ENCODE measurements around the gene TDRD1.
A peak's percentile ranks its signal among the peaks of the same experiment; 100 is the strongest.
"Not testable (repeated sequence)": the region's sequence is repeated elsewhere in the genome, so short reads cannot be mapped to it uniquely, and the experiment has no call there.

Gene TDRD1, protein sequence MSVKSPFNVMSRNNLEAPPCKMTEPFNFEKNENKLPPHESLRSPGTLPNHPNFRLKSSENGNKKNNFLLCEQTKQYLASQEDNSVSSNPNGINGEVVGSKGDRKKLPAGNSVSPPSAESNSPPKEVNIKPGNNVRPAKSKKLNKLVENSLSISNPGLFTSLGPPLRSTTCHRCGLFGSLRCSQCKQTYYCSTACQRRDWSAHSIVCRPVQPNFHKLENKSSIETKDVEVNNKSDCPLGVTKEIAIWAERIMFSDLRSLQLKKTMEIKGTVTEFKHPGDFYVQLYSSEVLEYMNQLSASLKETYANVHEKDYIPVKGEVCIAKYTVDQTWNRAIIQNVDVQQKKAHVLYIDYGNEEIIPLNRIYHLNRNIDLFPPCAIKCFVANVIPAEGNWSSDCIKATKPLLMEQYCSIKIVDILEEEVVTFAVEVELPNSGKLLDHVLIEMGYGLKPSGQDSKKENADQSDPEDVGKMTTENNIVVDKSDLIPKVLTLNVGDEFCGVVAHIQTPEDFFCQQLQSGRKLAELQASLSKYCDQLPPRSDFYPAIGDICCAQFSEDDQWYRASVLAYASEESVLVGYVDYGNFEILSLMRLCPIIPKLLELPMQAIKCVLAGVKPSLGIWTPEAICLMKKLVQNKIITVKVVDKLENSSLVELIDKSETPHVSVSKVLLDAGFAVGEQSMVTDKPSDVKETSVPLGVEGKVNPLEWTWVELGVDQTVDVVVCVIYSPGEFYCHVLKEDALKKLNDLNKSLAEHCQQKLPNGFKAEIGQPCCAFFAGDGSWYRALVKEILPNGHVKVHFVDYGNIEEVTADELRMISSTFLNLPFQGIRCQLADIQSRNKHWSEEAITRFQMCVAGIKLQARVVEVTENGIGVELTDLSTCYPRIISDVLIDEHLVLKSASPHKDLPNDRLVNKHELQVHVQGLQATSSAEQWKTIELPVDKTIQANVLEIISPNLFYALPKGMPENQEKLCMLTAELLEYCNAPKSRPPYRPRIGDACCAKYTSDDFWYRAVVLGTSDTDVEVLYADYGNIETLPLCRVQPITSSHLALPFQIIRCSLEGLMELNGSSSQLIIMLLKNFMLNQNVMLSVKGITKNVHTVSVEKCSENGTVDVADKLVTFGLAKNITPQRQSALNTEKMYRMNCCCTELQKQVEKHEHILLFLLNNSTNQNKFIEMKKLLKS

DNA sequence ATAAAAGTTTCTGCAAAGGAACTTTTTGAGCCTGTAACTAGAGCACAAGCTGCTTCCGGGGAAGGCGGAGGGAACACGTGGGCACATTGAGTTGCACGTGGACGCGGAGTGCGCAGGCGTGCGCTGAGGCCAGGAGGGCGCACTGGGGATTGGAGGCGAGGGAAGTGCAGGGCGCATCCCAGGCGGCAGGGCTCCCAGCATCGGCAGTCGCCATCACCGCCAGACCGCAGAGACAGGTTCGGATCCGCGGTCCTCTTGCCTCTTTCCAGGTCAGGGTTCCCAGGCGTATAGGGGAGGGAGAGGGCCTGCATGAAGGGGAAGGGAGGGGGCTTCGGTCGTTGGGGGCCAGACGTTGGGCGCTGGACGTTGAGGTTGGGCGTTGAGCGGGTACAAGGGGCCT lies at the start of gene TDRD1:
Gene TDRD1 (plus strand): TSS at position 206 of the 400 bp plus-strand sequence. CDS start 8,479 bp downstream, outside the sequence.
- no peak for DNase-seq

DNA sequence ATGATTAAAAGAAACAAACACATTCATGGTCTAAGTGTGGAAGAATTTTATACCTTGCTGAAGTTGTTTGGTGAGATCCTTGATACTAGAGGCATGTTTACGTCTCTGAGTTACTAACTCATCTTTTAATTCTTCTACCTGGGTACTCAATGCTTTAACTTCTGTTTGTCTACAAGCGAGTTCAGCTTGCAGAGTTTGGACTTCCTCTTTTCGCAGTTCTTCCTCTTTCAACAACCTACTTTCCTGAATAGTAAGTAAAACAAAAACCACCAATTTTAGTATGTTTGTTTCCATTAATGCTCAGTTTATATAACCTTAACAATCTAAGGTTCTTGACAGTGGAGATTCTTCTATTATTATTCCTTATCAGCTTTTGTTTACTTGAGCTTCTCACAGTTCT lies 48.1 kb upstream of the TDRD1 start:
- DNase-seq: no peak

DNA sequence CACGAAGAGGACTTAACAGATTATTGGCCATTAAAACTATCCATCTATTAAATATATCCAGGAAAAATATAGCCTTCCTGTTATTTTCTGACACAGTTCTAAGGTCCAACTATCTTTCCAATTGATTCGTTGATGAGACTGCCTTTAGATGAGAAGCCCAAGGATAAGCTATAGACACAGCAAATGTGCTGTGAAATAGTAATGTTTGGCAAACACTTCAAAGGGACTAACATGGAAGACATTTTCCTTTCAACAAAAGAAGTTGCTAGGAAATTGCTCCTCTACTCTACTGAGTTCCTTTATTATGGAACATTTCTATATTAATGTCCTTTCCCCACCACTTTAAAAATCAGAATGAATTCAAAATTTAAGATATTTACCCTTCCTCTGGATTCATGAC lies 43.7 kb upstream of the TDRD1 start:
- no peak for DNase-seq

DNA sequence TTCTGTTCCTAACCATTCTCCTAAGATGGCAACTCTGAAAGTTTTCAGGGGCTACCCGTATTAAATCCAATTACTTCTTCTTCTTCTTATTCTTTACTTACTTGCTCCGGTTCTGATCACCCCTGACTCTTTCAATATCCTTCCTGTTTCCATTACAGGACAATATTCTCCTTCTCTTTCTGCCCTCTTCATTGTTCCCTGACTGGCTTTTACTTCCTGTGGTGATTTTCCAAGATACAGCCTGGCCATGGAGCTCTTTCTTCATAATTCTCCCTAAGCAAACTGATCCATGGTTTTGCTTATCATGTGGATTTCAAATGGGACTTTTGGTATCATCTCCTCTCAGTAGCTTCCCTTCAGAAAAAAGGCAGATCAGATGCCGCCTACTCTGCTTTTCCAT lies 40.6 kb upstream of the TDRD1 start:
- no peak for DNase-seq

DNA sequence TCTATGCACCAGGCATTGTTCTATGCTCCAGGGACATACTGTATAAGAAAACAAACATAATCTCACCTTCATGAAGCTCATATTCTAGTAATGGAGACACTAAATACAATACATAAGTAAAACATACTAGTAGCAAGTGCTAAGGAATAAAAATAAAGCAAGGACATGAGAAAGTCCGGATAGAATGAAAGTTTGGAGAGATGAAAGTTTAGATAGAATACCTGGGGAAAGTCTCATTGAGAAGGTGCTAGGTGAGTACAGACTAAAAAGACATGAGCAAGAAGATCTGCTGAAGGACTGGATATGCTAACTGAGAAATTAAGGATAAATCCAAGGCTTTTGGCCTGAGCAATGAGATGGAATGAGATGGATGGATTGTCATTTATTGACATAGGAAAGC lies 39.1 kb upstream of the TDRD1 start:
- DNase-seq: no peak

DNA sequence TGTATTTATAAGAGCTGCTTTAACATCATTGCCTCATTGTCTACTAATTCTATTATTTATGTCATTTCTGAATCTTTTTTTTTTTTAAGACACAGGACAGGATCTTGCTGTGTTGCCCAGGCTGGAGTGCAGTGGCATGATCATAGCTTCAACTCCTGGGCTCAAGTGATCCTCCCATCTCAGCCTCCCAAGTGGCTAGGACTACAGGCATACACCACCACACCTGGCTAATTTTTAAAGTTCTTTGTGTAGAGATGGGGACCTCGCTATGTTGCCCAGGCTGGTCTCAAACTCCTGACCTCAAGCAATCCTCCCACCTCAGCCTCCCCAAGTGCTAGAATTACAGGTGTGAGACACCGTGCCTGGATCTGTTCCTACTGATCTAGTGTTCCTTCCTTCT lies 38.3 kb upstream of the TDRD1 start:
- DNase-seq: not testable (repeated sequence)

DNA sequence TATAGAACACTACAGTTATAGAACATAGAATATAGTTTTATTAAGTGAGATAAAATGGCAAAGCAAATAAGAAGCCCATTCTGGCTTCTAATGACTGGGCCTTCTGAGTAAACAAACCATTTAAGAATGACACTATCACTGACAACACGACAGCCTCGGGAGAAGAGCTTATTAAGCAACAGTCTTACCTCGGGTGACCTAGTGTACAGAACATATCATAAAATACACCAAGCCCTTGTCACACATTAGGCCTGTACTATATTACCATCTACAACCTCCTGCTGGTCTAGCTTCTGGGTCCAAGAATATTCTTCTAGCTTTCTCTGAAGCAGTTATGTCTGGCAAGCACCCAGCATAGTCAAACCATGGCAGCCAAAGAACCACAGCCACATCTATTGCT lies 37.1 kb upstream of the TDRD1 start:
- DNase-seq: no peak

DNA sequence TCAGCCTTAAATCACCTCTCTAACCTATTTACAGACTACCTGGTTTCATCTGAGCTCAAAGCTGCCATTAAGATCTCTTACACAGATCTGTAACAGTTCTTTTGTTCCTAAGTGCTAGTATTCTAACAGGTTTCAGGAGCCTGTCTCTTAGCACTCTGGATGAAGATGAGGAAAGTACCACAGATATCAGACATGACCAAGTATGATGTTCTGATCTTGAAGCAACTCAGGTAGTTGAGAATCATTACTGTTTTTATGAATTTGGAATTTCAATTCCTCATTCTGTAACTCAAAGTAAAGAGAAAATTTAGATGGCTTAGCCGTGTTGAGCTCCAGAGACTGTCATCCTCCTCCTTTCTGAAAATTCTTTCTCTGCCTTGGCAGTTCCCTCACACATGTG lies 36.0 kb upstream of the TDRD1 start:
- no peak for DNase-seq

DNA sequence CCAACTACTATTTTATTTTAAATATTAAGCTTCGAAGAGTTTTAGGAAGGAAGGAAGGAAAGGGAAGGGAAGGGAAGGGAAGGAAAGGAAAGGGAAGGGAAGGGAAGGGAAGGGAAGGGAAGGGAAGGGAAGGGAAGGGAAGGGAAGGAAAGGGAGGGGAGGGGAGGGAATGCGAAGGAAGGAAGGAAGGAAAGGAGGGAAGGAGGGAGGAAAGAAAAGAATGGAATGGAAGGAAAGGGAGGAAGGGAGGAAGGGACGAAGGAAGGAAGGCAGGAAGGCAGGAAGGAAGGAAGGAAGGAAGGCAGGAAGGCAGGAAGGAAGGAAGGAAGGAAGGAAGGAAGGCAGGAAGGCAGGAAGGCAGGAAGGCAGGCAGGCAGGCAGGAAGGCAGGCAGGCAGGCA lies 29.7 kb upstream of the TDRD1 start:
- not testable (repeated sequence) for DNase-seq

DNA sequence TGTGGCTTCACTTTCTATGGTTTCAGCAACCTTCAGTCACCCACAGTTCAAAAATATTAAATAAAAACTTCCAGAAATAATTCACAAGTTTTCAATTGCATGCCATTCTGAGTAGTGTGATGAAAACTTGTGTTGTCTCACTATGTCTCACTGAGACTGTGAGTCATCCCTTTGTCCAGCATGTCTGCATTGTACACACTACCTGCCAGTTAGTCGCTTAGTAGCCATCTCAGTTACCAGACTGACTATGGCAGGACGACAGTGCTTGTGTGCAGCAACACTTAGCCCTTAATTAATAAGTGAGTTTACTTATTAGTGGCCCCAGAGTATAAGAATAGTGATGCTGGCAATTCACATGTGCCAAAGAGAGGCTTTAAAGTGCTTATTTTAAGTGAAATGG lies 27.7 kb upstream of the TDRD1 start:
- DNase-seq: peak; percentile 83

DNA sequence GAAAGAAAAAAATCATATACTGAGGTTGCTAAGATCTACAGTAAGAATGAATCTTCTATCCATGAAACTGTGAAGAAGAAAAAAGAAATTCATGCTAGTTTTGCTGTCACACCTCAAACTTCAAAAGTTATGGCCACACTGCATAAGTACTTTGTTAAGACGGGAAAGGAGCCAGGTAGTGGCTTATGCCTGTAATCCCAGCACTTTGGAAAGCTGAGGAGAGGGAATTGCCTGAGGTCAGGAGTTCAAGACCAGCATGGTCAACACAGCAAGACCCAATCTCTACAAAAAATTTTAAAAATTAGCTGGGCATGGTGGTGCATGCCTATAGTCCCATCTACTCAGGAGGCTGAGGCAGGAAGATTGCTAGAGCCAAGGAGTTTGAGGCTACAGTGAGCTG lies 27.3 kb upstream of the TDRD1 start:
- DNase-seq: no peak

DNA sequence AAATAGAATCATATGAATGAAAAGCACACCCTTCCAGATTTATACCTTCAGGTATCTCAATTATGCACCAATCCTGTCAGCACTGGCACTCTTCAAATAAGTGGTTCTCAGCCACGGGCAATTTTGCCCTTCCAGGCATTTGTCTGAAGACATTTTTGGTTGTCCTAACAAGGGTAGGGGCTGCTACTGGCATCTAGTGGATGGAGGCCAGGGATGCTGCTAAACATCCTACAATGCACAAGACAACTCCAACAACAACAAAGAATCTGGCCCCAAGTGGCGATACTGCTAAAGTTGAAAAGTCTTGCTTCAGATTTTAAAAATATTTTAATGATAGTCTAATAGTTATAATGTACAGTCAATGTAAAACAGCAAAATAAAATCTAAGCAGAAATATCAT lies 21.2 kb upstream of the TDRD1 start:
- no peak for DNase-seq

DNA sequence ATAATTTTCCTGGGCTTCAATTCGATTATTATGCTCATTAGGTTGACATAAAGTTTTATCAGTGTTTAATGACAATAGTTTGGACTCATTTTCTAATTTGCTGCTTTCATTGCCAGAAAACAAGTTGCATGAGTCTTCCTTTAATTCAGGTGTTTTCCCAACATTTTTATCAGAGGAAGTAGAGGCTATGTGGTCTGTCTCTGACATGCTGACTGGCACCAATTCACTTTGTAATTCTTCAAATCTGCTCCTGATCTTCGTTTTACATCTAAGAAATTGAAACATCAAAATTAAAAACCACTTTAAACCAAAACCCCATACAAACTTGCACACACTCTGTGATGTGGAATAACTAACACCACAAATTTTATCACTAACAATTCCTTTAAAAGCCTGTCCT lies 16.1 kb upstream of the TDRD1 start:
- DNase-seq: no peak

DNA sequence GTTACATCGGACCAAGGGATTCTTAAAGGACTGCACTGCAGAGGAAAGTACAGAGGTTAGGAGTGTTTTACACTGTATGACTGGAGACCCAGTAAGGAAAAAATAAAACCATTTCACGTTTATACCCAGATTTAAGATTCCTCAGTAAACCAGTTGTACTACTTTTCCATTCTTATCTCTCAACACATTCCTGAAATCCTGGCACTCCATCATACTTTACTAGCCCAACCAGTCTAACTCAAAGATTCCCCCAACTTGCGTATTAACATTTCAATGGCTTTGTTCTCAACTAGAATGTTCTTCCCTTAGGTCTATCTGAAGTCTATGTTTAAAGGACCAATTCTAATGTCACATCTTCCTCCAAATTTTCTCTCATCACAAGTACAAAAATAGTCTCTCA lies 13.1 kb upstream of the TDRD1 start:
- DNase-seq: no peak

DNA sequence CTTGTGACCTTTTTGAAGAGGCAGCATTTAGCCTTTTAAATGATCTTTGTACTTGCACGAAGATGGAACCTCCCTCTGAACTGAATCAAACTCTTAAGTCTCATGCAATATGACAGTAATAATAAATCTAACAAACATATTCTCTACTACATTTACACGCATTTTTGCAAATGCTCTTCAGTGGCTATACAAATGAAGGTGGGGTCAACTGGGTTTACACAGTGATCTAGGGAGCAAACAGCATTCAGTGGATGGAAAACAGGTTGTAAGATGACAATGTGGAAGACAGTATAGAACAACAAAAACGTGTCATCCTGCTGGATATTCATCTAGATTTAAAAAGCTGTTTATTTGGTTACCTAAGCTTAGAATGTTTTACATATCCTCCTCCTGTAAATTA lies 12.7 kb upstream of the TDRD1 start:
- DNase-seq: no peak

DNA sequence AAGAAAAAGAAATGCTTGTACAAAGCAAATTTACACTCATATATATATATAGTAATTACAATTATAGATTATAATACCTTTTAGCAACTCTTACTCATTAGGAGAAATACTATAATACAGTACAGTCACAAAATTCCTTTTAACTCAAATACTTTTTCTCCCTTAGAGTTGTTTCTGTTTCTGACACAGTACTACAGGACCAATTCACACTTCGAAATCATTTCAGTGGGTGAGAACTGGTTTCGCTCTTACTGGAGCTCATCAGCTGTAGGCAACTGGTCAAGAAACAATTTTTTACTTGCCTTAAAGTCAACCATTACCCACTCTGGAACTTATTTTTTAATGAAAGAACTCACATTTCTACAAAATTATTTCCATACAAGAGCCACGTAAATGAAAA lies 11.2 kb upstream of the TDRD1 start:
- no peak for DNase-seq

DNA sequence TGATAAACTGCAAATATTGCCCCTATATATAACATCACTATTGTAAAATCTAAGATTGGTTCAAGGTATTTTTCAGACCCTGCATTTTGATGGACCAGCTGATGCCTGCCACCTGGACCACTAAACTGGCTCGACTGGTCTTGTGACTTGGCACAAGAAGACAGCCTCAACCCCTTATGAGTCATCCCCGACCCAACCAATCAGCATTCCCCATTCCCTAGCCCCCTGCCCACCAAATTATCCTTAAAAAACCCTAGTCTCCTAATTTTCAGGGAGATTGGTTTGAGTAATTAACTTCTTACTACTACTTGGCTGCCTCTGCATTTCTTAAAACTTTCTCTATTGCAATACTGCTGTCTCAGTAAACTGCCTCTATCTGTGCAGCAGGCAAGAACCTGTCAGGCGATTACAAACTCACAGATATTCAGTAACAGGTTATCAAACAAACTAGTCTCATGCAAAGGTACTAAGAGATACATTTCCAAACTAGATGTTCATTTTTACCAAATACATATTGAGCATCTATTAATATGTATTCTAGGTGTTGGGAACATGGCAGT lies 10.6 kb upstream of the TDRD1 start:
- DNase-seq: no peak

DNA sequence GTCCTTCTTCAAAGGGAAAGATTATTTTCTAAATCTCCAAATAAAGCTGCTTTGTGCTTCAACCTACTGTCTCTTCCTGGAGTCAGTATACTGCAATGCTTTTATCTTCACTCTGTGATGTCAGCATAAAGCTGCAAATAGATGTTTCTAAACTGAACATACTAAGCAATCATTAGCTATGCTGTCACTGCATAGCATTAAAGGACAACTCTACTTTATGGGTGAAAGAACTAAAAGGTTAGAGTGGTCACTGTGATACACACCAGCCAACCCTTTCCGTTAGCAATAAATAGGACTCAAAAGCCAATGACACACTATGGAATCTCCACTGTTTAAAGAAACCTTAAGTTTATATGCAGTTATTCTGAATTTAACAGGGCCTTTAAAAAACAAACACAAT lies 6.9 kb upstream of the TDRD1 start:
- DNase-seq: no peak

DNA sequence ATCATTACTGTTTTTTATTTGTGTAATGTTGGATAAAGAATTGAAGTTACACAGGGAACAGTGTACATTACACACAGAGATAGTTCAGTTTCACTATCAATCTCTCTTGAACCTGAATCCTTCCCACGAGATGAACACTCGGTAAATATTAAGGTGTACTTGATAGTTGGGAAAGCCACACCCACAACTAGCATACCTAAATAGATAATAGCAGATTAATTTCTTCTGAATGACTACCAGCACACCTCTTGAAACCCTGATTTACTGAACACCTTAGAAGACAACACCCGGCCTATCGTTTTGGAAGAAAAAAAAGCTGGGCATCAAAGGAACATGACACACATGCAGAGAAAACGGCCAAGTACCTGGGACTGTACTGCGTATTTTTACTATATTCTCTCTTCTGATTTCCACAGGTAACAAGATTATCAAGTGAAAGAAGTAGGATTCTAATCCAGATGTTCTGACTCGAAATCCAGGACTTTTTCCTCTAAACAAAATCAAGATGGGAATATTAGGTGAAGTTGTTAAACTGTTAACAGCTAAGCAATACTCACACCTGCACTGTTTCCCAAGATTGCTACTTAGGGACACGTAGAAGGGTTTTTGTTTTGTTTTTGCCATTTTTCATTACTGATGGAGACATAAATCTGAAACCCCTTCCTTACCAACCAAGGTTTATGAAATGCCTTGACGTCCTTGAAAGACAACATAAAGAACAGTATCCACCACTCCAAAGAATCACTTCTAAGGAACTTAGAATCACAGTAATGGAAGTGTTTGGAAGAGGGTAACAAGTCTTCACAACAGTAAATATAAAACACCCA lies 6.2 kb upstream of the TDRD1 start:
- no peak for DNase-seq

DNA sequence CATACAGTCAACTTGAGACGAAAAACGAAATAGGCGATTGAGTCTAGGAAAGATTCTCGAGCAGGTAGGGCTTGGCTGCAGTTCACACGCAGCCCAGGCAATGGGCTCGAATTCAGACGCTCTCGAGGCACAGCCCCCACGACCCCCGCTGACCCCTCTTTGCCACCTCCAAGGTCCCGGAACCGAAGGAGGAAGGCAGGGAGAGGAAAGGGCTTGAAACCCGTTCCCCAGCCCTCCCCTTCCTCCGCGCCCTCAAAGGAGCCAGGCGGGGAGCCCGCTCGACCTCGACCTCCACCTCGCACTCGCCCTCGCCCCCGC lies 5.6 kb upstream of the TDRD1 start:
- DNase-seq: no peak

DNA sequence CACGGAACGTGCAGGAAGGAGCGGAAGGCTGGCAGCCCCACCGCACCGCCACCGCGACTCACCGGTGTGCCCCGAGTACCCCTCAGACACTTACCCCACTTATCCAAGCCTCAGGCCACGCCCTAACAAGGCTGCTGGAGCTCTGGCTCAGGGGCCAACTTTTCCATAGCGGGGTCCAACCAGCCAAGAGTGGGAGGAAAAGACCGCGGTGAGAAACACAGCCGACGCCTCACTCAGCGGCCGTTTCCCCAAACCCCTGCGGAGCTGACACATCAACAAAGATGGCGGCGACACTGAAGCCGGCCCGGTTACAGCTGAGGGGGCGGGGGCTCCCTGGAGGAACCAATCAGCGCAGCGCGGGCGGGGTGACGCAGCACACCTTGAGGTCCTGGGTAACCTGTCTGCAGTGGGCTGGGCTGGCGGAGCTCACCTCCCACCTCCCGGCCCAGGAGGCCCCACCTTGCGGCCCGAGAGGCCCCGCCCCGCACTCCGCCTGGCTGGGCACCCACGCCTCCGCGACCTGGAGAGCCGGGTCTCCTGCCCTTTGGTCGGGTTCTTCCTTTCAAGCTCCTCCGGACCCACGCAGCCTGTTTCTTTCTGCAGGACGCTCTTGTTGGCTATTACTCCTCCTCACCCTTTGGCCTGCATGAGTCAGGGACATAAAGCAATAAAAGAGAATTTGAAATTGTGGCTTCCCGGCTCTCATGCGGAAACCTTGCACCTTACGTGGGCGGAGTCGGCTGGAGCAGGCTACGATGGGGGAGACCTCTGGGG lies 5.0 kb upstream of the TDRD1 start, which contains the start of gene CCDC186:
Gene CCDC186 (minus strand): TSS at position 283 of the 774 bp plus-strand sequence. CDS start 10,935 bp downstream, outside the sequence.
- DNase-seq: peak; percentile 84

All from fibroblast of upper back skin (primary cell).